NCI-H446 treated with DMSO at 0.1 percent for 48 hours (cell line): ENCODE results near the gene TULP4.
"Not testable (repeated sequence)": the region's sequence is repeated elsewhere in the genome, so short reads cannot be mapped to it uniquely, and the experiment has no call there.

Source experiments
- DNase-seq: peaks from one replicate; lab custom pipeline; 2025; lab: John Stamatoyannopoulos, UW

Gene TULP4

GRCh38 chr6:158468666-158469065 lies 156.4 kb downstream of the TULP4 start:
- no peak for DNase-seq

- DNase-seq = not testable (repeated sequence)
These were observed 157.8 kb downstream of the TULP4 start for GRCh38 chr6:158470023-158470422.

- DNase-seq = no peak
These were observed 159.1 kb downstream of the TULP4 start for GRCh38 chr6:158471339-158471738.

GRCh38 chr6:158472447-158472846 lies 160.2 kb downstream of the TULP4 start:
- DNase-seq = no peak

GRCh38 chr6:158474961-158475343 lies 162.7 kb downstream of the TULP4 start:
- DNase-seq = no peak

GRCh38 chr6:158475344-158476302 lies 163.4 kb downstream of the TULP4 start:
- no peak for DNase-seq

- DNase-seq = no peak
These were observed 164.1 kb downstream of the TULP4 start for GRCh38 chr6:158476389-158476788.

- not testable (repeated sequence) for DNase-seq
These were observed 165.5 kb downstream of the TULP4 start for GRCh38 chr6:158477722-158478121.

- DNase-seq = no peak
These were observed 168.7 kb downstream of the TULP4 start for GRCh38 chr6:158480989-158481388.

- no peak for DNase-seq
These were observed 169.6 kb downstream of the TULP4 start for GRCh38 chr6:158481690-158482473.

- no peak for DNase-seq
These were observed 173.2 kb downstream of the TULP4 start for GRCh38 chr6:158485431-158485830.

- DNase-seq = no peak
These were observed 175.2 kb downstream of the TULP4 start for GRCh38 chr6:158487495-158487894.

GRCh38 chr6:158488065-158488464 lies 175.8 kb downstream of the TULP4 start:
- DNase-seq = no peak

- no peak for DNase-seq
These were observed 177.2 kb downstream of the TULP4 start for GRCh38 chr6:158489441-158489840.

GRCh38 chr6:158492881-158493280 lies 180.6 kb downstream of the TULP4 start:
- DNase-seq = no peak

GRCh38 chr6:158496700-158497099 lies 184.4 kb downstream of the TULP4 start:
- DNase-seq = no peak

- no peak for DNase-seq
These were observed 185.4 kb downstream of the TULP4 start for GRCh38 chr6:158497620-158498019.

GRCh38 chr6:158498362-158498761 lies 186.1 kb downstream of the TULP4 start:
- DNase-seq = no peak

- DNase-seq = no peak
These were observed 187.3 kb downstream of the TULP4 start for GRCh38 chr6:158499601-158500000.

GRCh38 chr6:158500016-158500735 lies 187.9 kb downstream of the TULP4 start:
- no peak for DNase-seq

- no peak for DNase-seq
These were observed 189.3 kb downstream of the TULP4 start for GRCh38 chr6:158501360-158502262.
